GM19035 (cell line): ENCODE measurements around the gene FAM171A2.
"Not testable (repeated sequence)": the region's sequence is repeated elsewhere in the genome, so short reads cannot be mapped to it uniquely, and the experiment has no call there.

Experiments
- ATAC-seq: cut with Tn5 transposase; IDR thresholded peaks from one replicate; pipeline ENCODE4 v1.9.1; 2021; ENCODE audit not compliant: unreplicated experiment

FAM171A2 gene

DNA sequence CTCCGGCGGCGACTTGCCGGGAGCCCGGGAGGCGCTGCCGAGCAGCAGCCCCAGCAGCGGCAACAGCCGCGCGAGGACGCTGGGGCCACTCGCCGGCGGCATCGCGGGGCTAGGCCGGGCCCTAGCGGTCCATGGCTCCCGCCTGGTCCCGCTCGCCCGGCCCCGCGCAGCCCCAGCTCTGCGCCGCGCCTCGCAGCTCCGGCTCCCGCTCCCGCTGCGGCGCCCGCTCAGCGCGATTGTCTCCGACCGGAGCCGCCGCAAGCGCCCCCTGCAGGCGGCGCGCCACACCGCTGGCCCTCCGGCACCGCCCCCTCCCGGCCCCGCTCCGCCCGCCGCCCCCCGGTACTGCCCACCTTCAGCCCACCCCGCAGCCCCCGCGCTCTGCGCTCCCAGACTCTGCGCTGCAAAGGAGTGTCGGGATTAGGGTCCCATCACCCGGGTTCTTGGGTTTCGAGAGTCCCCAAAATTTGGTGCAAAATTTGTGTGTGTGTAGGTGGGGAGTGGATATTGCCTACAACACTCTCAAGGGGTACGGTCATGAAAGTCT is at the start of gene FAM171A2:
Gene FAM171A2, minus strand, starts transcription at position 241 of the 547 bp plus-strand sequence. Its CDS starts 139 bp downstream, at position 102.
- no peak for ATAC-seq

DNA sequence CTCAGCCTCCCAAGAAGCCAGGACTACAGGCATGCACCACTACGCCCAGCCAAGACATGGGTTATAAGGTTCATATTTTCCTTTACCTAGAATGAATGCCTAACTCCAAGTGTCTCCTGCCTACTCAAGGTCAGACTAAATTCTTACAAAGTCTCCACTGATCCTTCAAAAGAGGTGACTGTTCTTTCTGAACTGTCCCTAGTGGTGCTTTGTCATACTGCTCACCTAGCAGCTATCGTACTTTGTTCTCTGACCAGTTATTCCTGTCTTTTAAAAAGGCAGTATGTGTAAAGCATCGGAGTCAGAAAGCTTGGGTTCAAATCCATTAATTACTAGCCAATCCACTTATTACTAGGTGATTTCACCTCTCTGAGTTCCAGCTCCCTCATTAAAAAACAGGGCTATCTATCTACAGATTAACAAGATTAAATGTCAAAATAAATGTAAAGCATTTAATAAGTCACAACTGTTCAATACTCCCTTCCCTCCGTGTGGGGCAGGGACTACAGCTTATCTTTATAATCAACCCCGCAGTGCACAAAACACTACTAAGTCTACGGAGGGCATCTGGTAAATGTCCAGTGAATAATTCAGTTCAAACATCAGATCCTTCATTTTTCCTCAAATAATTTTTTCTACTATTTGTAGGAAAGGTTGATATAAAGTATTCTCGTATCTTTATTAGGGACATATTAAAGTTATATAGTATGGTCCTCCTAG is 45.8 kb upstream of the FAM171A2 start:
- ATAC-seq, result no peak

GRCh38 chr17:44408786-44409185 is 45.1 kb upstream of the FAM171A2 start:
- ATAC-seq, result no peak

- ATAC-seq, result no peak
Observed at GRCh38 chr17:44402564-44403172, 39.0 kb upstream of the FAM171A2 start.

GRCh38 chr17:44400226-44400847 is 36.7 kb upstream of the FAM171A2 start:
- no peak for ATAC-seq

GRCh38 chr17:44398692-44399691 is 35.3 kb upstream of the FAM171A2 start:
- no peak for ATAC-seq

- ATAC-seq, result no peak
Observed at GRCh38 chr17:44397479-44398440, 34.1 kb upstream of the FAM171A2 start.

DNA sequence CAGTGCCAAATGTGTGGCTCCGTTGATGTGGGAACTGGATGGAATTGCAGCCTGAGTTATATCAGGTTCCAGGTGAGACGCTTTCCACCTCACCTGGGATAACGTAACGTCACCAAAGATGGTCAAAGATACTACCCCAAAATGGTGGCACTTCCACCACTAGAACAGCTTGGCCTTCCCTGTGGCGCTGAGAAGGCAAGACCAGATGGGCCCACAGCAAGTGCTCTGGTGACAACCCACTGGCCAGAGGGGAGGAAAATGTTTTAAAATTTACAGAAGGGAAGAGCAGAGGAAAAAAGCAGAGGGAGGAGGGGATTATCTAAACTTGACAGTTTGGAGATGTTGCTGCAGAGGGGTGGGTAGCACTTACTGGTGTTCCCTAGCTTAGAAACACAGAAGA is 33.3 kb upstream of the FAM171A2 start:
- no peak for ATAC-seq

DNA sequence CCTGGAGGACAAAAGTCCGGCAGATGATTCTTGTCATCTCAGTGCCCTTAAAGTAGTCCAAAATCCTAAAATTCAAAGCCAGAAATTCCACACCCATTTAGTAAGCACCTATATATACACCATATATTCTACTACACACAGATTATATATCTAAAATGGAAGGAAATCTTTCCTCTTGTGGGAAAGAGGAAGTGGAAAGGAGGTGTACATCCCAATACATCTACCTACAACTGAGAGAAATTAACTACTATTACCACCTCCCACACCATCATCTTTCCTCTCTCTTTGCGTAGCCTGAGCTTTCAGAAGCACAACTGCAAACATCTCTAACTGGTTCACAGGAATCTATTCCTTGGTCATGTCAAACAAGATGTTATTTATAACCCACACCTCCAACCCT is 31.2 kb upstream of the FAM171A2 start:
- ATAC-seq, result no peak

DNA sequence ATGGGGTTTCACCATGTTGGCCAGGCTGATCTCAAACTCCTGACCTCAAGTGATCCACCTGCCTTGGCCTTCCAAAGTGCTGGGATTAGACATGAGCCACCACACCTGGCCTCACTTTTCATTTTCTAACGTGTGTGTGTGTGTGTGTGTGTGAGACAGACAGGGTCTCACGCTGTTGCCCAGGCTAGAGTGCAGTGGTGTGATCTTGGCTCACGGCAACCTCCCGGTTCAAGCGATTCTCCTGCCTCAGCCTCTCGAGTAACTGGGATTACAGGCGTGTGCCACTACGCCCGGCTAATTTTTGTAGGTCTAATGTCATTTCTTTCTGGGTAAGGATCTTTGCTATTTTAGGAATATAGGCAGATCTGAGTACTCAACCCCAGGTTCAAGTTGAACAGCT is 30.5 kb upstream of the FAM171A2 start:
- ATAC-seq, result not testable (repeated sequence)

DNA sequence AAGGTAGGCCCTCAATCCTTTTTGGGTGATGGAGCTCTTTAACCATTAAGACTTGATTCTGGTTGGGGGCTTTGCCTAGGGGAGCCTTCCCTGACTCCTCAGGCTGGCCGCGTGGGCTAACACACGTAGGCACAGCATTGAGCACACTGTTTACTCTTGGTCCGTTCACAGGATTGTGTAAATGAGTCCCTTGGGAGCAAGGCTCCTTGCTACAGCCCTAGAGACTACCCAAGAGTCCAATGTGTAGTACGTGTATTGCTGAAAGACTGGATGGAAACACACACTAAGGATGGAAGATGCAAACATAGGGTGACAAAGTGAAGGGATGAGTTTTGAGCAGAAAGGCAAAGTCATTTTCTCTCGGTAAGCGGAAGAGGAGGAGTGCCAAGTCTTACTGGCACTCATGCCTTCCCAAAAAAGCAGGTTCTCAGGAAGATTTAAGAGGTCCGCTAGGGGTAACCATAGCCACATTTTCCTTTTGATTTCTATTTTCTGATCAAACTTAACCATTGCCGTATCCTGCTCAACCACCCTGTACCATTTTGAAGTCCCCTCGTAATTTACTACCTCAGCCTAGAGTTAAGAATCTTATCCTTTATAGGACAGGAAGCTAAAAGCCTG is 26.7 kb upstream of the FAM171A2 start:
- ATAC-seq, result no peak

GRCh38 chr17:44389723-44390202 is 26.1 kb upstream of the FAM171A2 start:
- ATAC-seq, result no peak

- ATAC-seq, result no peak
Observed at GRCh38 chr17:44389281-44389680, 25.6 kb upstream of the FAM171A2 start, which contains the start of gene ITGA2B. Gene ITGA2B (minus strand): TSS chr17:44389649. CDS start chr17:44389473, 176 bp downstream.

GRCh38 chr17:44387804-44388203 is 24.2 kb upstream of the FAM171A2 start:
- ATAC-seq, result no peak

GRCh38 chr17:44386182-44386525 is 22.5 kb upstream of the FAM171A2 start:
- no peak for ATAC-seq

- ATAC-seq, result no peak
Observed at GRCh38 chr17:44385287-44386181, 21.9 kb upstream of the FAM171A2 start.

- ATAC-seq, result no peak
Observed at GRCh38 chr17:44384823-44385286, 21.2 kb upstream of the FAM171A2 start.

- no peak for ATAC-seq
Observed at GRCh38 chr17:44384281-44384822, 20.7 kb upstream of the FAM171A2 start.
